WERI-Rb-1 (cell line): ENCODE results near the gene PPP1R14B.
A peak's percentile ranks its signal among the peaks of the same experiment; 100 is the strongest.

Source experiments
- DNase-seq: peaks from one replicate; pipeline ENCODE4 v3.0.0-alpha.2; 2020
- H3K27ac ChIP-seq: fragments of 250-450 bp; sonication (Bioruptor Pico); 2 replicates; pipeline ENCODE4 v1.5.1; 2020; ENCODE audit warnings: mild to moderate bottlenecking, moderate library complexity
- H3K27me3 ChIP-seq: fragments of 250-450 bp; sonication (Bioruptor Pico); 2 replicates; pipeline ENCODE4 v1.5.1; 2021; ENCODE audit warnings: mild to moderate bottlenecking, low read depth, moderate library complexity; ENCODE audit not compliant: insufficient read depth, severe bottlenecking
- H3K36me3 ChIP-seq: fragments of 250-450 bp; sonication (Bioruptor Pico); 2 replicates; pipeline ENCODE4 v1.5.1; 2020; ENCODE audit warnings: mild to moderate bottlenecking, moderate library complexity
- H3K4me3 ChIP-seq: 2 replicates; pipeline ENCODE4 v1.5.1; 2011; ENCODE audit warnings: low read depth, mild to moderate bottlenecking, control low read depth, low read length
- H3K9me3 ChIP-seq: fragments of 250-450 bp; sonication (Bioruptor Pico); 2 replicates; pipeline ENCODE4 v1.5.1; 2021; ENCODE audit warnings: mild to moderate bottlenecking, moderate library complexity; ENCODE audit not compliant: severe bottlenecking
- CTCF ChIP-seq: IDR thresholded peaks from 2 replicates; pipeline ENCODE4 v1.5.1; 2011; ENCODE audit warnings: low read depth, mild to moderate bottlenecking, control low read depth, inconsistent platforms, low read length

The PPP1R14B gene

GRCh38 chr11:64224891-64225607, 21.7 kb downstream of the PPP1R14B start:
- no peaks in the 10 kb centered on the region; the same call in 1 of the 2 replicates for H3K36me3 ChIP-seq
- no peaks in the 10 kb centered on the region for H3K27me3 ChIP-seq
- peak overlapping the region; percentile 70 for H3K4me3 ChIP-seq
- DNase-seq = no peak
- no peaks in the 10 kb centered on the region for H3K9me3 ChIP-seq
- TF ChIP-seq CTCF = no peak
- peak overlapping the region; percentile 75 for H3K27ac ChIP-seq

GRCh38 chr11:64224151-64224890, 22.4 kb downstream of the PPP1R14B start:
- H3K36me3 ChIP-seq = no peaks in the 10 kb centered on the region; the same call in 1 of the 2 replicates
- H3K4me3 ChIP-seq = no peak overlapping the region
- TF ChIP-seq CTCF = no peak
- DNase-seq = no peak
- no peaks in the 10 kb centered on the region for H3K9me3 ChIP-seq
- no peaks in the 10 kb centered on the region for H3K27me3 ChIP-seq
- H3K27ac ChIP-seq = no peak overlapping the region

- Histone ChIP-seq H3K27ac (no peak overlapping the region), H3K9me3 (no peaks in the 10 kb centered on the region), H3K36me3 (no peaks in the 10 kb centered on the region; the same call in 1 of the 2 replicates), H3K27me3 (no peaks in the 10 kb centered on the region), H3K4me3 (no peak overlapping the region)
- TF ChIP-seq CTCF = no peak
- DNase-seq = no peak
Measured at GRCh38 chr11:64223001-64223651, 23.6 kb downstream of the PPP1R14B start.

- Histone ChIP-seq H3K4me3 (no peak overlapping the region), H3K9me3 (no peaks in the 10 kb centered on the region), H3K36me3 (no peaks in the 10 kb centered on the region; the same call in 1 of the 2 replicates), H3K27ac (no peak overlapping the region), H3K27me3 (no peaks in the 10 kb centered on the region)
- no peak for TF ChIP-seq CTCF
- DNase-seq = no peak
Measured at GRCh38 chr11:64222651-64223000, 24.1 kb downstream of the PPP1R14B start.

- no peaks in the 10 kb centered on the region for H3K27me3 ChIP-seq
- no peak overlapping the region for H3K27ac ChIP-seq
- no peaks in the 10 kb centered on the region; the same call in 1 of the 2 replicates for H3K36me3 ChIP-seq
Measured at GRCh38 chr11:64220798-64221197, 25.9 kb downstream of the PPP1R14B start.

More at GRCh38 chr11:64220798-64221197, 25.9 kb downstream of the PPP1R14B start:
- no peak for TF ChIP-seq CTCF
- Histone ChIP-seq H3K4me3 (no peak overlapping the region), H3K9me3 (no peaks in the 10 kb centered on the region)
- no peak for DNase-seq
